HG02588 (cell line): ENCODE measurements around the gene TWSG1.
A peak's percentile ranks its signal among the peaks of the same experiment; 100 is the strongest.
"Not testable (repeated sequence)": the region's sequence is repeated elsewhere in the genome, so short reads cannot be mapped to it uniquely, and the experiment has no call there.

Experiments used
- ATAC-seq: cut with Tn5 transposase; IDR thresholded peaks from one replicate; pipeline ENCODE4 v1.9.1; 2021; ENCODE audit warnings: mild to moderate bottlenecking, moderate library complexity; ENCODE audit not compliant: unreplicated experiment

Gene TWSG1

GRCh38 chr18:9334973-9335696 lies 562 bp downstream of the TWSG1 start:
- peak; percentile 41 for ATAC-seq

GRCh38 chr18:9335697-9336045 lies 1.1 kb downstream of the TWSG1 start:
- ATAC-seq, result no peak

- no peak for ATAC-seq
Measured at GRCh38 chr18:9336827-9337226, 2.3 kb downstream of the TWSG1 start.

- ATAC-seq, result no peak
Measured at GRCh38 chr18:9337873-9338272, 3.3 kb downstream of the TWSG1 start.

GRCh38 chr18:9340472-9340871 lies 5.9 kb downstream of the TWSG1 start:
- ATAC-seq, result no peak

- no peak for ATAC-seq
Measured at GRCh38 chr18:9343577-9343976, 9.0 kb downstream of the TWSG1 start.

GRCh38 chr18:9346775-9347174 lies 12.2 kb downstream of the TWSG1 start:
- ATAC-seq, result no peak

- no peak for ATAC-seq
Measured at GRCh38 chr18:9348079-9348671, 13.6 kb downstream of the TWSG1 start.

- no peak for ATAC-seq
Measured at GRCh38 chr18:9348766-9349165, 14.2 kb downstream of the TWSG1 start.

GRCh38 chr18:9353596-9353995 lies 19.0 kb downstream of the TWSG1 start:
- ATAC-seq, result peak; percentile 91

GRCh38 chr18:9354256-9354655 lies 19.7 kb downstream of the TWSG1 start:
- ATAC-seq, result no peak

- ATAC-seq, result no peak
Measured at GRCh38 chr18:9356976-9357375, 22.4 kb downstream of the TWSG1 start.

- ATAC-seq, result no peak
Measured at GRCh38 chr18:9359796-9360195, 25.2 kb downstream of the TWSG1 start.

- ATAC-seq, result no peak
Measured at GRCh38 chr18:9361191-9361590, 26.6 kb downstream of the TWSG1 start.

- ATAC-seq, result no peak
Measured at GRCh38 chr18:9362869-9363268, 28.3 kb downstream of the TWSG1 start.

GRCh38 chr18:9364242-9364641 lies 29.7 kb downstream of the TWSG1 start:
- no peak for ATAC-seq

GRCh38 chr18:9365406-9365805 lies 30.8 kb downstream of the TWSG1 start:
- ATAC-seq, result no peak

- no peak for ATAC-seq
Measured at GRCh38 chr18:9366126-9366714, 31.6 kb downstream of the TWSG1 start.

- not testable (repeated sequence) for ATAC-seq
Measured at GRCh38 chr18:9373254-9373653, 38.7 kb downstream of the TWSG1 start.

GRCh38 chr18:9379118-9379517 lies 44.5 kb downstream of the TWSG1 start:
- ATAC-seq, result no peak

- ATAC-seq, result no peak
Measured at GRCh38 chr18:9380101-9380500, 45.5 kb downstream of the TWSG1 start.

GRCh38 chr18:9380621-9381395 lies 46.2 kb downstream of the TWSG1 start:
- ATAC-seq, result no peak
